SK-N-SH (cell line): ENCODE measurements around the gene TMEM248.
"Not testable (repeated sequence)": the region's sequence is repeated elsewhere in the genome, so short reads cannot be mapped to it uniquely, and the experiment has no call there.

Experiments
- CHD2 ChIP-seq: fragments of 150-350 bp; IDR thresholded peaks from 2 replicates; pipeline ENCODE4 v1.6.1; 2018; ENCODE audit warnings: low read length; ENCODE audit not compliant: partially characterized antibody
- CTCF ChIP-seq: fragments of 200-600 bp; sonication (generic); IDR thresholded peaks from 2 replicates; pipeline ENCODE4 v1.6.1; 2017; ENCODE audit warnings: antibody characterized with exemption, mild to moderate bottlenecking, moderate library complexity
- FOXM1 ChIP-seq: IDR thresholded peaks from 2 replicates; pipeline ENCODE4 v1.4.0; 2012; ENCODE audit warnings: low read depth, mild to moderate bottlenecking
- MEF2A ChIP-seq: IDR thresholded peaks from 2 replicates; pipeline ENCODE4 v1.4.0; 2012; ENCODE audit warnings: low read depth, borderline replicate concordance
- NFIC ChIP-seq: IDR thresholded peaks from 2 replicates; pipeline ENCODE4 v1.4.0; 2012; ENCODE audit warnings: borderline replicate concordance
- SIN3A ChIP-seq: IDR thresholded peaks from 2 replicates; pipeline ENCODE4 v1.6.1; 2012; ENCODE audit warnings: low read depth, mild to moderate bottlenecking, low read length, moderate library complexity, borderline replicate concordance
- SMC3 ChIP-seq: IDR thresholded peaks from 2 replicates; pipeline ENCODE4 v1.6.1; 2012; ENCODE audit warnings: low read depth, low read length, improper control_type of control experiment
- USF1 ChIP-seq: IDR thresholded peaks from 2 replicates; pipeline ENCODE4 v1.4.0; 2012; ENCODE audit warnings: low read depth, borderline replicate concordance
- YY1 ChIP-seq: IDR thresholded peaks from 2 replicates; pipeline ENCODE4 v1.4.0; 2012; ENCODE audit warnings: low read depth, mild to moderate bottlenecking

- not testable (repeated sequence) for TF ChIP-seq SIN3A, USF1, NFIC, CTCF, CHD2, FOXM1, MEF2A, SMC3, YY1
Measured at GRCh38 chr7:66978312-66978711, 57.3 kb downstream of the TMEM248 start.
